ENCODE measurements around the gene EIF4H. TPM values are rescaled to one million over a fixed set of nuclear protein-coding genes. Genes with fewer than 3 reads are reported as not detected.
"Not testable (repeated sequence)": the region's sequence is repeated elsewhere in the genome, so short reads cannot be mapped to it uniquely, and the experiment has no call there.

Gene EIF4H
- total RNA-seq, 6 donors from 2014 or later: 123 to 238 (median 203) TPM

- Histone ChIP-seq H3K4me1 (no peaks in the 10 kb centered on the region), H3K27ac (no peak overlapping the region), H3K27me3 (no peaks in the 10 kb centered on the region), H3K36me3 (peaks cover 34 to 85% (median 62%) of the 10 kb centered on the region in 4 donors), H3K9me3 (no peaks in the 10 kb centered on the region), H3K4me3 (no peak overlapping the region)
- ATAC-seq (ENCODE audit: low FRiP score in 2 of 2): no peak
- 89 to 93% methylated on average over 14 of the region's 14 CpGs for WGBS, 2 donors
- peak in 1 of 2 donors; percentile 38 for DNase-seq
- no peak for TF ChIP-seq POLR2AphosphoS5 (IDR thresholded peaks at IDR 0.05)
- no peak for TF ChIP-seq EP300 (IDR thresholded peaks at IDR 0.05)
- no peak for TF ChIP-seq CTCF (IDR thresholded peaks at IDR 0.05)
- no peak for TF ChIP-seq POLR2A (IDR thresholded peaks at IDR 0.05)
Measured at GRCh38 chr7:74194686-74195085, 20.5 kb downstream of the EIF4H start.

- whole genome bisulfite sequencing, 2 donors: 61 to 72% methylated on average over 18 to 19 of the region's 23 CpGs
Measured at GRCh38 chr7:74195139-74195860, 21.1 kb downstream of the EIF4H start.

GRCh38 chr7:74195968-74196654, 22.0 kb downstream of the EIF4H start:
- DNase-seq: peak in 1 of 2 donors; percentile 53
- ATAC-seq (ENCODE audit: low FRiP score in 2 of 2); H3K27me3 ChIP-seq; H3K9me3 ChIP-seq; H3K4me3 ChIP-seq; H3K4me1 ChIP-seq; H3K27ac ChIP-seq: not testable (repeated sequence)
- H3K36me3 ChIP-seq: peaks cover 23 to 71% (median 47%) of the 10 kb centered on the region in 4 donors
- WGBS, 2 donors: 87 to 93% methylated on average over 3 to 16 of the region's 19 CpGs

More at GRCh38 chr7:74195139-74195860, 21.1 kb downstream of the EIF4H start:
- H3K4me1 ChIP-seq; H3K9me3 ChIP-seq; H3K27ac ChIP-seq; H3K27me3 ChIP-seq; ATAC-seq (ENCODE audit: low FRiP score in 2 of 2); H3K4me3 ChIP-seq; DNase-seq: not testable (repeated sequence)
- H3K36me3 ChIP-seq: peaks cover 29 to 79% (median 56%) of the 10 kb centered on the region in 4 donors

GRCh38 chr7:74197449-74198124, 23.4 kb downstream of the EIF4H start:
- peaks cover 16 to 56% (median 36%) of the 10 kb centered on the region in 4 donors for H3K36me3 ChIP-seq
- WGBS, 2 donors: 94 to 95% methylated on average over 9 of the region's 9 CpGs
- no peak for TF ChIP-seq CTCF (IDR thresholded peaks at IDR 0.05)
- TF ChIP-seq POLR2AphosphoS5 (IDR thresholded peaks at IDR 0.05): no peak
- H3K9me3 ChIP-seq: no peaks in the 10 kb centered on the region
- no peak overlapping the region for H3K27ac ChIP-seq
- H3K4me3 ChIP-seq: no peak overlapping the region
- ATAC-seq (ENCODE audit: low FRiP score in 2 of 2) (no peak), DNase-seq (no peak)
- no peaks in the 10 kb centered on the region for H3K4me1 ChIP-seq
- H3K27me3 ChIP-seq: no peaks in the 10 kb centered on the region

- no peaks in the 10 kb centered on the region for H3K27me3 ChIP-seq
- peaks cover 3 to 34% (median 16%) of the 10 kb centered on the region in 4 donors for H3K36me3 ChIP-seq
- TF ChIP-seq CTCF (IDR thresholded peaks at IDR 0.05) (no peak), POLR2A (IDR thresholded peaks at IDR 0.05) (no peak)
- ATAC-seq (ENCODE audit: low FRiP score in 2 of 2): no peak
- 86% methylated on average over 19 of the region's 19 CpGs for WGBS, 2 donors
- no peaks in the 10 kb centered on the region for H3K4me1 ChIP-seq
- H3K27ac ChIP-seq: no peak overlapping the region
- no peak overlapping the region for H3K4me3 ChIP-seq
- no peaks in the 10 kb centered on the region for H3K9me3 ChIP-seq
- DNase-seq: no peak
Measured at GRCh38 chr7:74199551-74200355, 25.6 kb downstream of the EIF4H start.
